Breast epithelium (tissue), 4 donors: ENCODE measurements around the gene FPGS. TPM values are rescaled to one million over a fixed set of nuclear protein-coding genes. Genes with fewer than 3 reads are reported as not detected.
A peak's percentile ranks its signal among the peaks of the same experiment; 100 is the strongest.

Experiments
- DNase-seq, 2 donors: peaks; one replicate each; pipeline ENCODE4 v3.0.0-alpha.2; 2019; ENCODE audit warnings: low spot score in 2 of 2
- H3K27ac ChIP-seq, 2 donors: fragments of 200-600 bp; sonication (generic) in 1 of 2; one replicate each; pipeline ENCODE4 v1.5.1; 2016 to 2019; ENCODE audit warnings: mild to moderate bottlenecking in 1 of 2
- H3K27me3 ChIP-seq, 2 donors: fragments of 200-600 bp; sonication (generic) in 1 of 2; one replicate each; pipeline versions ENCODE4 v1.5.1 to v1.6.0; 2017 to 2019; ENCODE audit warnings: control low read depth in 1 of 2, mild to moderate bottlenecking in 1 of 2
- H3K36me3 ChIP-seq: fragments of 200-600 bp; one replicate; pipeline ENCODE4 v1.5.1; 2019
- H3K4me1 ChIP-seq, 2 donors: fragments of 200-600 bp; sonication (generic); one replicate each; pipeline ENCODE4 v1.5.1; 2016 to 2019; ENCODE audit warnings: control low read depth in 1 of 2
- H3K4me3 ChIP-seq, 3 donors: fragments of 200-600 bp; sonication (generic); 1 replicate in 2 of 3; 2 replicates in 1 of 3; pipeline ENCODE4 v1.5.1; 2016 to 2019; ENCODE audit warnings: mild to moderate bottlenecking in 3 of 3, moderate library complexity in 2 of 3
- H3K9me3 ChIP-seq, 2 donors: fragments of 200-600 bp; sonication (generic) in 1 of 2; one replicate each; pipeline ENCODE4 v1.5.1; 2016 to 2019; ENCODE audit warnings: control low read depth in 1 of 2
- CTCF ChIP-seq, 3 donors: fragments of 450-650 bp; IDR thresholded peaks; one replicate each; pipeline ENCODE4 v1.5.1; 2016 to 2017; ENCODE audit warnings: antibody characterized with exemption in 3 of 3, mild to moderate bottlenecking in 3 of 3, moderate library complexity in 3 of 3
- POLR2A ChIP-seq: fragments of 450-650 bp; IDR thresholded peaks from one replicate; pipeline ENCODE4 v1.6.1; 2016; ENCODE audit warnings: antibody characterized with exemption, mild to moderate bottlenecking, moderate library complexity
- POLR2AphosphoS5 ChIP-seq, 3 donors: sonication (generic); formaldehyde crosslinking; IDR thresholded peaks; one replicate each; pipeline ENCODE4 v1.6.1; 2017; ENCODE audit warnings: antibody characterized with exemption in 3 of 3
- intact Hi-C: fragments of 100-400 bp; cut with DNase I; formaldehyde crosslinking; loops from one replicate; pipeline ENCODE4 v1.15.1; 2023; ENCODE audit warnings: low total_unique reads
- total RNA-seq, 3 donors: library from RNA; depleted of rRNA; stranded (reverse); fragments of >200 nt; gene quantifications; one replicate each; pipeline ENCODE4 v1.1.0, GENCODE V29; 2016

FPGS gene
- total RNA-seq, 3 donors from 2014 or later: 56.3 to 108 (median 78.6) TPM

GRCh38 chr9:127854184-127854806, 51.6 kb downstream of the FPGS start, which contains the start of gene ENG:
Gene ENG (minus strand): TSS chr9:127854658. CDS start chr9:127854355, 303 bp downstream.
- peak within 1 kb of the TSS; percentile 76 to 94 for H3K27ac ChIP-seq
- no peaks in the 10 kb centered on the region for H3K27me3 ChIP-seq
- peak within 1 kb of the TSS; percentile 61 to 94 (median 64) for H3K4me3 ChIP-seq
- intact Hi-C loops: no loop called here
- no peaks in the 10 kb centered on the region for H3K4me1 ChIP-seq
- no peaks in the 10 kb centered on the region for H3K36me3 ChIP-seq
- TF ChIP-seq CTCF (IDR thresholded peaks at IDR 0.05) (peak in 1 of 3 donors; percentile 8), POLR2AphosphoS5 (IDR thresholded peaks at IDR 0.05) (no peak), POLR2A (no peak)
- DNase-seq: peak; percentile 50 to 65
- peaks cover 4 to 6% of the 10 kb centered on the region in 2 donors for H3K9me3 ChIP-seq

GRCh38 chr9:127854960-127855359, 52.3 kb downstream of the FPGS start:
- Histone ChIP-seq H3K27ac (peak overlapping the region; percentile 76 to 94), H3K9me3 (no peaks in the 10 kb centered on the region), H3K27me3 (no peaks in the 10 kb centered on the region), H3K36me3 (no peaks in the 10 kb centered on the region), H3K4me3 (peak overlapping the region; percentile 61 to 94 (median 64)), H3K4me1 (no peaks in the 10 kb centered on the region)
- DNase-seq: no peak
- intact Hi-C loops: no loop called here
- no peak for TF ChIP-seq CTCF (IDR thresholded peaks at IDR 0.05)
- no peak for TF ChIP-seq POLR2AphosphoS5 (IDR thresholded peaks at IDR 0.05)
- no peak for TF ChIP-seq POLR2A

- peak overlapping the region in 1 of 2 donors; percentile 94 for H3K27ac ChIP-seq
- no peaks in the 10 kb centered on the region for H3K4me1 ChIP-seq
- H3K4me3 ChIP-seq: no peak overlapping the region
- H3K27me3 ChIP-seq: no peaks in the 10 kb centered on the region
- TF ChIP-seq POLR2A: no peak
- no peak for TF ChIP-seq CTCF (IDR thresholded peaks at IDR 0.05)
- TF ChIP-seq POLR2AphosphoS5 (IDR thresholded peaks at IDR 0.05): no peak
- H3K36me3 ChIP-seq: no peaks in the 10 kb centered on the region
- no peaks in the 10 kb centered on the region for H3K9me3 ChIP-seq
- no peak for DNase-seq
- intact Hi-C loops: no loop called here
Measured at GRCh38 chr9:127855522-127855921, 52.8 kb downstream of the FPGS start.

DNA sequence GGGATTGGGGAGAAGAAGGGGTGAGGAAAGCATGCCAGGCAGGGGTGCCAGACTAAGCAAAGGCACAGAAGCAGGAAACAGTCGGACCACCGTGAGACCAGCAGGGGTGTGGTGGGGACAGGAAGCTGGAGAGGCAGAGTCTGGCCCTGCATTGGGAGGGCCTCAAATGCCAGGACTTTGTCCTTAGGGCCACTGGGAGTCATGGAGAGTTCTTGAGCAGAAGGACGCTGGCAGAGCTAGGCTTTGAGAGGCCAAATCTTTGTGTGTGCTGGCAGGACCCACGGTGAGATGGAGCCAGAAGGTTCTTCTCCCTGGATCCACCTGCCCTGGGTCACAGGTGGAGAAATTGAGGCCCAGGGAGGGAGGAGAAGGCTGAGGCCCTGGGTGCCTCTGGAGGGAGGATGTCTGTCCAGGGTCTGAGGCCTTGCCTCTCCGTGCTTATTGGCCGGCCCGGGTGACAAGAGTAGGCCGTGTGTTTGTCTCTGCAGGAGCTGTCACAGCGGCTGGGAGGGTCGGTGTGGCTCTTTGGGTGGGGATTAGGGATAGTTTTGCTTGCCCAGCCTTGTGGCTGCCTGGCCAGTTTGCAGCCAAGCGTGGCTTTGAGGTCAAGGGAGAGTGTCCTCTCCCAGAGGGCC, 53.5 kb downstream of the FPGS start:
- H3K27ac ChIP-seq: peak overlapping the region in 1 of 2 donors; percentile 50
- no peak overlapping the region for H3K4me3 ChIP-seq
- H3K4me1 ChIP-seq: no peaks in the 10 kb centered on the region
- intact Hi-C loops: no loop called here
- H3K27me3 ChIP-seq: no peaks in the 10 kb centered on the region
- DNase-seq: no peak
- H3K36me3 ChIP-seq: no peaks in the 10 kb centered on the region
- TF ChIP-seq POLR2A: no peak
- TF ChIP-seq CTCF (IDR thresholded peaks at IDR 0.05): no peak
- TF ChIP-seq POLR2AphosphoS5 (IDR thresholded peaks at IDR 0.05): no peak
- H3K9me3 ChIP-seq: no peaks in the 10 kb centered on the region

DNA sequence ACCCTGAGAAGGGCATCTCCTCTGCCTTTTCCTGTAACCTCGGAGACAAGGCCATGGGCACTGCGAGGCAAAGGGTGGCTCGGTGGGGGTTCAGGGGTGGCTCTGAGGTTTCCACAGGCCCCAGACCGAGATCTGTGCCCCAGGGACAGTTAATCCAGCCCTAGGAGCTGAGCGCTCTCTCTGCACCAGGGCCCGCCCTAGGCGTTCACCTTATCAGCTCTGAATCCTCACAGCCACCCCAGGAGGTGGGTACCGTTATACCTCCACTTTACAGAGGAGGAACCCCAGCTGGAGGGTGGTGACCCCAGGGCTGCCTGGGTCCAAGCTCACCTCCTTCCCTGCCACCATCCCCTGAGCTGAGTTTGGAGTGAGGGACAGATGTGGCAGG, 54.0 kb downstream of the FPGS start:
- no peaks in the 10 kb centered on the region for H3K4me1 ChIP-seq
- no peaks in the 10 kb centered on the region for H3K9me3 ChIP-seq
- no peak overlapping the region for H3K4me3 ChIP-seq
- intact Hi-C loops: no loop called here
- H3K27me3 ChIP-seq: no peaks in the 10 kb centered on the region
- no peak for DNase-seq
- TF ChIP-seq POLR2AphosphoS5 (IDR thresholded peaks at IDR 0.05) (no peak), POLR2A (no peak), CTCF (IDR thresholded peaks at IDR 0.05) (no peak)
- H3K27ac ChIP-seq: peak overlapping the region in 1 of 2 donors; percentile 50
- H3K36me3 ChIP-seq: no peaks in the 10 kb centered on the region
